Subcutaneous preadipocyte (primary cell): ENCODE results near the gene TMEM212. TPM values are rescaled to one million over a fixed set of nuclear protein-coding genes. Genes with fewer than 3 reads are reported as not detected.

Experiments
- total RNA-seq: library from RNA; depleted of rRNA; stranded (reverse); fragments of >200 nt; gene quantifications from 2 replicates; pipeline ENCODE4 v1.2.3, GENCODE V29; 2012

Gene TMEM212
- not detected in 2 replicates for total RNA-seq

GRCh38 chr3:171842864-171843518 lies at the start of gene TMEM212:
TSS of gene TMEM212 (plus strand) at chr3:171843349. CDS start at chr3:171843384, 35 bp downstream.

GRCh38 chr3:171809861-171810628 lies 33.1 kb upstream of the TMEM212 start, which contains the start of gene PLD1:
TSS of gene PLD1 (minus strand) at chr3:171810483. CDS start at chr3:171738051, 72,432 bp downstream.

Other genes starting within 250 kb of the TMEM212 start
- 7.7 and 10.6 TPM in 2 replicates for gene PLD1, start 32.9 kb upstream of the TMEM212 start, total RNA-seq
- gene FNDC3B, start 196.2 kb downstream of the TMEM212 start, total RNA-seq, result 72.0 and 119 TPM in 2 replicates